DMS114 treated with DMSO at 0.1 percent for 48 hours (cell line): ENCODE results near the gene LZTR1.

Experiments used
- DNase-seq: peaks from one replicate; lab custom pipeline; 2025; ENCODE audit not compliant: unreplicated experiment; lab: John Stamatoyannopoulos, UW

The LZTR1 gene

DNA sequence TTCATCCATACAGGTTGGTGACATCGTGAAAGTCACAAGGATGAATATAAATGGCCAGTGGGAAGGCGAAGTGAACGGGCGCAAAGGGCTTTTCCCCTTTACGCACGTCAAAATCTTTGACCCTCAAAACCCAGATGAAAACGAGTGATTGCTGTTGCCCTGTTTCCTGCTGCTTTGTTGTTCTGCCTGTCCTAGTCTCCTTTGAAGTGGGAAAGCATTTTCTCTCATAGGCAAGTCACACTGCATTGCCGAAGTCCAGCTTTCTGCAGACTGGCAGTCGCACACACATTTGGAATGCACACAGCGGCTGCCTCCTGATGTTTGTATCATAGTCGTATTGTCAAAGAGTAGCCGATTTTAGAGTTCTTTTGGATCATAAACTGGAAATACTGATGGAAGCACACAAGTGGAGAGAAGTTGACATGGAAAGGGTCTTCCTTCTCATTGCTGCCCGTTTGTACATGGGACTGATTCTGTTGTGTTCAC is 32.4 kb upstream of the LZTR1 start:
- DNase-seq: no peak

DNA sequence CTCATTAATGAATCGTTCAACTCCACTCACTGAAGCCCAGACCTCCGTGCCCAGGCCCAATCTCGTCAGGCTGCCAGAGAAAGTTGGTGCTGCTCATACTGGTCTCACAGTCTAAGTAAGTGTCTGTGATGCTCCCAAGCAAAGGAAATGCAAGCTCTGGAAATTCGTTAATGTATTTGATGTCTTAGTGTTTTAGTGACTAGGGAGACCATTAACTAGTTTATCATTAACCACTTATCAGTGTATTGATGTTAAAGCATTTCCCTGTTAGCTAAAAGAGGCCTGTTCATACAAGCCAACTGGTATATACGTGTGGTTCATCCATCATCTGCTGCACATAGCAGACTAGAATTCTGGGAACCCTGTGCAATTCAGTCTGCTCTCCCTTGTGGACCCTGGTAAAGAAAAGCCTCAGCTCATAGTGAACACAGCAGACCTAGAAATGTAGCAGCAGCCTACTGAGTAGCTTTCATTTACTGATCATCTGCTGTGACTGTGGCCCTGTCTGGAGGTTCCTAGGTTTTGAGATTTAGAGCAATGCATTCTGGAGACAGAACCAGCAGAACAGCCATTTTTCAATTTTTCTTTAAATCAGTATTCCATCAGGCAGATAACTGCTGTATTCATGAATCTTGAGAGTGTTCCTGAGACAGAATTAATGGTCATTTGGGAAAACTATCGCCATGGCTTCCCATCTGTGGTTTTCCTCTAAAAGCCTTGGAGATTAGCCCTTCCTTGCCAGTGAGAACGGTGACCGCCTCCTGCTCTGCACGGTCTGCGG is 30.8 kb upstream of the LZTR1 start:
- DNase-seq: no peak

DNA sequence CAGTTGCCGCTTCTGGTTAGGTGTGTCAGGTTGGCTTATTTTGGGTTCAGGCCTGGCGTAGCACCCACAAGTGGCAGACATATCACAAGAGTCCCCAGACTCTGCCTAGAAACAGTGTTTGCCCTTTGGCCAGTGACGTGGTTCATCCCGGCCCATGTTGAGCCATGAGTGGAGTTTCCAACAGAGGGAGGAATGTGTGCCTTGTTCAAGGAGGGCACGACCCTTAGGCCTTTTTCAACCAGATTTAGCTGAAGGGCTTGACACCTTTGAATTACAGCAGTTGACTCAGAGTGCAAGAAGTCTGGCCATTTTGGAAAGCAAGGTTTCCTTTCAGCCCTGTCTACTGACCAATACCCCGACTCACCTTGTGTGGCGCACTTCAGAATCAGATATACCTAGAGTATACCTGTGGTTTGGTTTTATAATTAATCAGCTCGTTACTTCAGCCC is 30.1 kb upstream of the LZTR1 start:
- DNase-seq: no peak

DNA sequence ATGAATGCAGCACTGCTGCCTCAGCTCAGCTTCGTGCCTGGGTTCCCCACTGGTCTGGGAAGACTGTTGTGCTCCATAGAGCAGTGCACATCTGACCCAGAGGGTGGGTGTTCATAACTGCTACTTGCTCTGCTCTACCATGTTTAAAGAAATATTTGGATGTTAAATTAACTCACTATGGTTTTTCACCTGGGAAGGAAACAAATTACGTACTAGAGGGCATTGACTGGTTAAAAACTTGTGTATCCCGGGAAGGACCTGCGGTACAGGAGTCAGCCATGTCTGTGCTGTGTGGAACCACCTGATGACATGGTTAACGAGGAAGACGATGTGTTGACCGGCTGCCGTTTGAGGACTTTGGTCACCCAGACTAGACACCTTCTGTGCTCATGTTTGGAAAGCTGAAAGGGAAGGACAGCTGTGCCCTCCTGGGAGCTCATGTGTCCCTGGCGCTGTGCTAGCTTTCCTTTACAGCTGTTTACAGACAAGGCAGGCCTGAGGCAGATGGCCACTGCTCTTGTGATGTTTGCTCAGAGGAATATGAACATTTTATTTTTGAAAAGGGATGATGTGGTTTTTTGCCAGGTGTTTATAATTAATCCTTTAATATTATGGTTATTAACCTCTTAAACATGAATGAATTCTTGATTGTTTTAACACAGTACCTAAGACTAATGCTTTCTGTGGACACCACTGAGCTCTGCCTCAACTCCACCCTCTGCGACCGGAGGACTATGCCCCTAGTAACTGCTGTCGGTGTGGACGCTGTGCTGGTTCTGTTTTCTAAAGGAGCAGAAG is 29.4 kb upstream of the LZTR1 start:
- DNase-seq: no peak

GRCh38 chr22:20953342-20953608 is 28.8 kb upstream of the LZTR1 start:
- DNase-seq: no peak

GRCh38 chr22:20953668-20954500 is 28.2 kb upstream of the LZTR1 start:
- DNase-seq: no peak

GRCh38 chr22:20955548-20955947 is 26.5 kb upstream of the LZTR1 start:
- DNase-seq: no peak

DNA sequence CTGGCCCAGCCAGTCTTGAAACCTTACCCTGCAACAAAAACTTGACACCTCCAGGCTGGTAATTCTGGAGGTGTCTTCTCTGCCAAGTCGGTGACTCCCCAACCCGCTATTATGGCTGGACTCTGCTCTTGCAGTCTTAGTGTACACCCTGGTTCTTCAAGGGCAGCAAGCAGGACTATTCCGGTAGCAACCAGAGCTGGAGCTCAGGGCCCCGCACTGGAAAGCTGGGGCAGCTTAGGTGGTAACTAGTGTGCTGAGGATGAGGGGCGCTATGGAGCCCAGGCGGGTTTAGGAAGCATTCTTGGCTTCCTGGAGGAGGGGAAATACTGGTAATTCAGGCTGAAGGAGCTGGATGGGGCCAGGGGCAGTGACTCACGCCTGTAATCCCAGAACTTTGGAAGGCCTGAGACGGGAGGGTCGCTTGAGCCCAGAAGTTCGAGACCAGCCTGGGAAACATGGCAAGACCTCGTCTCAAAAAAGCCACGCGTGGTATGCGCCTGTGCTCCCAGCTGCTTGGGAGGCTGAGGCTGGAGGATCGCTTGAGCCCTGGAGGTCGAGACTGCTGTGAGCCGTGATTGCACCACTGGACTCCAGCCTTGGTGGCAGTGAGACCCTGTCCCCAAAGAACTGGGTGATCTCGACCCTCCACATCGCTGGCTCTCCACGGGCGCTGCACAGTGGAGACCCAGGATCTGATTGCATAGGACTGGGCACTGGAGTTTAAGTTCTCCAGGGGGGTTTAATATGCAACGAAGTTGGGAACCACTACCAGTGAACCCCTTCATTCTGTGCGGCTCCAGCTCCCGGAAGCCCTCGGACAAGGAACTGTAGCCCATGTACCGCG is 25.6 kb upstream of the LZTR1 start:
- DNase-seq: no peak

- no peak for DNase-seq
Measured at GRCh38 chr22:20957102-20957682, 24.9 kb upstream of the LZTR1 start.

DNA sequence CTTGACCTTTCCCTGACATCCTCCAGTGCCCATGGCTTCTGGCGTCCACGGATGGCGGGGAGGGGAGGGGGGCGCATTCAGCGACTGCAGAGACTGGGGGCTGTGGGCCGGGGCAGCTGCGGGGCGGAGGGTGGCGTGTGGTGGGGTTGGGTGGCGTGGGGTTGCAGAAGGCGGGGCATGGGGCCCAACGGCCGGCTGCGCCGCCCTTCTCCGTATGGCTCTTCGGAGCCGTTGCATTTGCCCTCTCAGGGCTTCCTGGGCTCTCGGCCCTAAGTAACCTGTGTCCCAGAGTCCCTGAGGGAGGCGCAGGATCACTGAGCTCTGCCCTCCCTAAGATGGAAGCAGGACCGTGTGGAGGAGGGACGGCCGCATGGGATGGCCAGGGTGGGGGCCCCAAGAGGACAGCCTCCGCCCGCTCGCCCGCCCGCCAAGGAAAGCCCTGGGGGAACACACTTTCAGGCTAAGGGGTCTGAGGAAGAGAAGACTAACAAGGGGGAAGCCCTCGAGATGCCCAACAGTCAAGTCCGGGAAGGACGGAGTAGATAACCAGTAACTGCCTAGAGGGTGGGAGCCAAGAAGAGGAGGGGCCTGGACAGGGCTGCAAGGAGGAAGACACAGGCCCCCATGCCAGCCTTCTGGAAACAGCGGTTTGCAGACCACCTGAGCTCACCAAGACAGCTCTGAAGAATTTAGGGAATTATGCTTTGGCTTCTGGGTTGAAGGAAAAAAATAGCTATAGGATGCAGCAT is 24.2 kb upstream of the LZTR1 start:
- no peak for DNase-seq

DNA sequence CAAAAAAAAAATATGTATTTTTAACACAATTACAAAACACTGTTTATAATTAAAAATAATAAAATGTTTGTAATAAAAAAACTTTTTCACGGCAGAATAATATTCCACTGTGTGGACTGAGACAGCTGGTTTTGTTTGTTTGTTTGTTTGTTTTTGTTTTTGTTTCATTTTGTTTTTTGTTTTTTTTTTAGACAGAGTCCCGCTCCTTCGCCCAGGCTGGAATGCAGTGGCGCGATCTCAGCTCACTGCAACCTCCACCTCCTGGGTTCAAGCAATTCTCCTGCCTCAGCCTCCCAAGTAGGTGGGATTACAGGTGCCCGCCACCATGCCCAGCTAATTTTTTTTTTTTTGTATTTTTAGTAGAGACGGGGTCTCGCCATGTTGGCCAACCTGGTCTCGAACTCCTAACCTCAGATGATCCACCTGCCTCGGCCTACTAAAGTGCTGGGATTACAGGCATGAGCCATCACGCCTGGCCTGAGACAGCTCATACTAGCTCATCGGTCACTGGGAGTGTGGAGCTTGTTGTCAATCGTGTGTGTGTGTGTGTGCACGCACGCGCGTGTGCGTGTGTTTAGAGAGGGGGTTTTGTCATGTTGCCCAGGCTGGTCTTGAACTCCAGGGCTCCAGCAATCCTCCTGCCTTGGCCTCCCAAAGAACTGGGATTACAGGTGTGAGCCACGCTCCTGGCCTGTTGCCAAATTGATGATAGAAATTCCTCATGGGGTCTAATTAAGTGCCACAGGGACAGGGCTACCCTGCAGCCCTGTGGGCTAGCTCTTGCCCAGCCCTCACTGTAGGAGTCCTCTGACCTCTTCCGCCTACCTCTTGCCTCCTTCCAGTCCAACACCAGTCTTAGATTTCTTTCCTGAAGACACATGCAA is 22.3 kb upstream of the LZTR1 start:
- DNase-seq: no peak

- no peak for DNase-seq
Measured at GRCh38 chr22:20960609-20961008, 21.5 kb upstream of the LZTR1 start.

DNA sequence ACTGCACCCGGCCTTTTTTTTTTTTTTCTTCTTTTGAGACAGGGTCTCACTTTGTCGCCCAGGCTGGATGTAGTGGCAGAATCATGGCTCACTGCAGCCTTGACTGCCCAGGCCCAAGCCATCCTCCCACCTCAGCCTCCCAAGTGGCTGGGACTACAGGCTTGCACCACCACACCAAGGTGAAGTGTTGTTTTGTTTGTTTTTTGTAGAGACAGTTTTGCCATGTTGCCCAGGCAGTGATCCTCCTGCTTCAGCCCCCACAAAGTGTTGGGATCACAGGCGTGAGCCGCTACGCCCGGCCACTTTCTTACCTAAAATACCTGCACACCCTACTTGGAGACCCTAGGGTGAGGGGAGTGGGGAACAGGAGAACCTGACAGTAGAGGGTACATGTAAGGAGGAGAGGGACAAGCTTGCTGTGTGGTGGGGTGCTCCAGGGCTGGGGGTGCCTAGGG is 19.6 kb upstream of the LZTR1 start:
- DNase-seq: no peak

- no peak for DNase-seq
Measured at GRCh38 chr22:20963201-20964052, 18.7 kb upstream of the LZTR1 start.

DNA sequence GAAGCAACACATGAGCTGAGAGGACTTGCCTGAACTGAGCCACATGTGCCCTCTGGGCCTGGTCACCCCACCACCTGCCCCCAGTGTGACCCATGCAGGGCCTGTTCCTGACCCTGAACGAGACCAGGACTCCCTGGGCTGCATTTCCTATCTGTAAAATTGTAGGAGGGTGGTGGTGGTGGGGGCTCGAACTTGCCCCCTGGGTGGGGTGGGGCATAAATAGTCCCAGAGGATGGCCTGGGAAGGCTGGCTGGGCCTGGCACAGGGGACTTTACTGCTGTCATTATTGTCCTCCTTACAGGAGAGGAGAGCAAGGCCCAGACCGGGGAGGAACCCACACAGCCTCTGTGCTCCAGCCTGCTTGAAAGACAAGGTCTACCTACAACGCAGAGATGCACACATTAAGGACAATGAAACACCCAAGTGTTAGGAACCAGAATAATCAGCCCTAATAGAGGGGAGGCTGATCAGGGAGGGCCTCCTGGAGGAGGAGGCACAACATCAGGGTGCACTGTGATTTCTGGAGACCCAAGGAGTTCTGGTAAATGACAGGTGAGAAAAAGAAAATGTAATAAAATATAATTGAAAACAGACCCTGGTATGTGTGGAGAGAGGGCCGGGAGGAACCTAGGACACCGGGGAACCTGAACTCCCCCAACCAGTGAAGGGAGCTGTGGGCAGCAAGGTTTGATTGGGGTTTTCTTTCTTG is 17.9 kb upstream of the LZTR1 start:
- no peak for DNase-seq

GRCh38 chr22:20964799-20965103 is 17.3 kb upstream of the LZTR1 start:
- DNase-seq: no peak
